ENCODE results near the gene SLC30A2. TPM values are rescaled to one million over a fixed set of nuclear protein-coding genes. Genes with fewer than 3 reads are reported as not detected.

The SLC30A2 gene
- total and polyA plus RNA-seq, 4 donors: under 0.01 to 0.12 (median 0.05) TPM; not detected in 1

GRCh38 chr1:26009796-26010447, 36.0 kb downstream of the SLC30A2 start:
- no peak for TF ChIP-seq HNF4G (IDR thresholded peaks at IDR 0.05)
- no peak for TF ChIP-seq CTCF (IDR thresholded peaks at IDR 0.05; ENCODE audit: low read depth, low read length, missing input control)
- no peak for DNase-seq (ENCODE audit: low spot score)
- WGBS: 82% methylated on average over 6 of the region's 6 CpGs
- Histone ChIP-seq H3K27ac (ENCODE audit: low read depth in 1 of 2, low read length in 2 of 2) (no peak overlapping the region), H3K36me3 (ENCODE audit: control insufficient read depth in 4 of 4, insufficient read depth in 3 of 4, low read depth in 1 of 4, low read length in 3 of 4) (no peaks in the 10 kb centered on the region), H3K9ac (ENCODE audit: low read depth in 1 of 2, low read length in 2 of 2) (no peak overlapping the region), H3K4me3 (ENCODE audit: low read depth in 1 of 3, low read length in 3 of 3) (no peak overlapping the region), H3K4me1 (ENCODE audit: control insufficient read depth in 4 of 4, insufficient read depth in 4 of 4, low read length in 3 of 4) (peaks cover 0 to 5% (median 3%) of the 10 kb centered on the region in 4 donors), H3K9me3 (ENCODE audit: control insufficient read depth in 4 of 4, low read length in 3 of 4) (no peaks in the 10 kb centered on the region), H3K27me3 (ENCODE audit: control insufficient read depth in 4 of 4, insufficient read depth in 4 of 4, low read length in 3 of 4) (no peaks in the 10 kb centered on the region)

GRCh38 chr1:26006710-26007109, 39.2 kb downstream of the SLC30A2 start:
- no peaks in the 10 kb centered on the region for H3K4me1 ChIP-seq (ENCODE audit: control insufficient read depth in 4 of 4, insufficient read depth in 4 of 4, low read length in 3 of 4)
- H3K27ac ChIP-seq (ENCODE audit: low read depth in 1 of 2, low read length in 2 of 2): no peak overlapping the region
- no peaks in the 10 kb centered on the region for H3K9me3 ChIP-seq (ENCODE audit: control insufficient read depth in 4 of 4, low read length in 3 of 4)
- WGBS: 94% methylated on average over 16 of the region's 16 CpGs
- no peaks in the 10 kb centered on the region for H3K36me3 ChIP-seq (ENCODE audit: control insufficient read depth in 4 of 4, insufficient read depth in 3 of 4, low read depth in 1 of 4, low read length in 3 of 4)
- no peak for DNase-seq (ENCODE audit: low spot score)
- no peak for TF ChIP-seq MAX (IDR thresholded peaks at IDR 0.05)
- no peak for TF ChIP-seq REST (IDR thresholded peaks at IDR 0.05)
- no peak for TF ChIP-seq HNF4G (IDR thresholded peaks at IDR 0.05)
- TF ChIP-seq NR2F2 (IDR thresholded peaks at IDR 0.05): no peak
- H3K27me3 ChIP-seq (ENCODE audit: control insufficient read depth in 4 of 4, insufficient read depth in 4 of 4, low read length in 3 of 4): no peaks in the 10 kb centered on the region
- no peak overlapping the region for H3K4me3 ChIP-seq (ENCODE audit: low read depth in 1 of 3, low read length in 3 of 3)
- H3K9ac ChIP-seq (ENCODE audit: low read depth in 1 of 2, low read length in 2 of 2): no peak overlapping the region

- no peak overlapping the region for H3K27ac ChIP-seq (ENCODE audit: low read depth in 1 of 2, low read length in 2 of 2)
- H3K27me3 ChIP-seq (ENCODE audit: control insufficient read depth in 4 of 4, insufficient read depth in 4 of 4, low read length in 3 of 4): no peaks in the 10 kb centered on the region
- no peaks in the 10 kb centered on the region for H3K9me3 ChIP-seq (ENCODE audit: control insufficient read depth in 4 of 4, low read length in 3 of 4)
- no peak for DNase-seq (ENCODE audit: low spot score)
- H3K4me3 ChIP-seq (ENCODE audit: low read depth in 1 of 3, low read length in 3 of 3): no peak overlapping the region
- no peaks in the 10 kb centered on the region for H3K36me3 ChIP-seq (ENCODE audit: control insufficient read depth in 4 of 4, insufficient read depth in 3 of 4, low read depth in 1 of 4, low read length in 3 of 4)
- no peaks in the 10 kb centered on the region for H3K4me1 ChIP-seq (ENCODE audit: control insufficient read depth in 4 of 4, insufficient read depth in 4 of 4, low read length in 3 of 4)
- WGBS: 77% methylated on average over 4 of the region's 4 CpGs
- no peak for TF ChIP-seq ATF3 (IDR thresholded peaks at IDR 0.05)
- no peak for TF ChIP-seq HNF4G (IDR thresholded peaks at IDR 0.05)
- TF ChIP-seq MAX (IDR thresholded peaks at IDR 0.05): no peak
- TF ChIP-seq FOXA1 (IDR thresholded peaks at IDR 0.05): no peak
- no peak for TF ChIP-seq NR2F2 (IDR thresholded peaks at IDR 0.05)
- TF ChIP-seq CTCF (IDR thresholded peaks at IDR 0.05; ENCODE audit: low read depth, low read length, missing input control): no peak
- TF ChIP-seq RXRA (IDR thresholded peaks at IDR 0.05): no peak
- TF ChIP-seq TAF1 (conservative IDR thresholded peaks at IDR 0.05): no peak
- TF ChIP-seq ZBTB33 (IDR thresholded peaks at IDR 0.05): no peak
- TF ChIP-seq SP1 (IDR thresholded peaks at IDR 0.05): no peak
- no peak for TF ChIP-seq EGR1 (IDR thresholded peaks at IDR 0.05; ENCODE audit: low read depth in 2 of 2)
- no peak for TF ChIP-seq HNF4A (conservative IDR thresholded peaks at IDR 0.05)
- no peak for TF ChIP-seq YY1 (IDR thresholded peaks at IDR 0.05)
- H3K9ac ChIP-seq (ENCODE audit: low read depth in 1 of 2, low read length in 2 of 2): no peak overlapping the region
Observed at GRCh38 chr1:26005434-26006105, 40.3 kb downstream of the SLC30A2 start.
